ENCODE results near the gene PPIP5K2.
A peak's percentile ranks its signal among the peaks of the same experiment; 100 is the strongest.

PPIP5K2 gene

GRCh38 chr5:103223031-103223955 lies 103.2 kb downstream of the PPIP5K2 start:
- ATAC-seq (ENCODE audit: low read depth): no peak
- H3K27me3 ChIP-seq (ENCODE audit: insufficient read depth, poor library complexity, severe bottlenecking): no peaks in the 10 kb centered on the region

GRCh38 chr5:103224118-103224893 lies 104.2 kb downstream of the PPIP5K2 start:
- Histone ChIP-seq H3K4me1 (ENCODE audit: insufficient read depth, poor library complexity, severe bottlenecking) (no peaks in the 10 kb centered on the region), H3K27me3 (ENCODE audit: insufficient read depth, poor library complexity, severe bottlenecking) (no peaks in the 10 kb centered on the region), H3K9me3 (ENCODE audit: severe bottlenecking) (no peaks in the 10 kb centered on the region), H3K27ac (ENCODE audit: poor library complexity, severe bottlenecking) (no peak overlapping the region), H3K36me3 (ENCODE audit: low read depth) (no peaks in the 10 kb centered on the region), H3K4me3 (ENCODE audit: severe bottlenecking) (no peak overlapping the region)
- ATAC-seq (ENCODE audit: low read depth): peak; percentile 90
- peak; percentile 91 for TF ChIP-seq CTCF (IDR thresholded peaks at IDR 0.05; ENCODE audit: poor library complexity, severe bottlenecking)
- DNase-seq (ENCODE audit: low spot score): no peak

More at GRCh38 chr5:103223031-103223955, 103.2 kb downstream of the PPIP5K2 start:
- Histone ChIP-seq H3K9me3 (ENCODE audit: severe bottlenecking) (no peaks in the 10 kb centered on the region), H3K27ac (ENCODE audit: poor library complexity, severe bottlenecking) (no peak overlapping the region), H3K36me3 (ENCODE audit: low read depth) (no peaks in the 10 kb centered on the region), H3K4me3 (ENCODE audit: severe bottlenecking) (no peak overlapping the region), H3K4me1 (ENCODE audit: insufficient read depth, poor library complexity, severe bottlenecking) (peaks cover 2% of the 10 kb centered on the region)
- no peak for DNase-seq (ENCODE audit: low spot score)
- TF ChIP-seq CTCF (IDR thresholded peaks at IDR 0.05; ENCODE audit: poor library complexity, severe bottlenecking): no peak

GRCh38 chr5:103224894-103225246 lies 104.8 kb downstream of the PPIP5K2 start:
- H3K9me3 ChIP-seq (ENCODE audit: severe bottlenecking): no peaks in the 10 kb centered on the region
- H3K27me3 ChIP-seq (ENCODE audit: insufficient read depth, poor library complexity, severe bottlenecking): peaks cover 2% of the 10 kb centered on the region
- H3K27ac ChIP-seq (ENCODE audit: poor library complexity, severe bottlenecking): no peak overlapping the region
- DNase-seq (ENCODE audit: low spot score) (no peak), ATAC-seq (ENCODE audit: low read depth) (peak; percentile 7; the same call in 1 of the 3 replicates)
- H3K36me3 ChIP-seq (ENCODE audit: low read depth): no peaks in the 10 kb centered on the region
- H3K4me3 ChIP-seq (ENCODE audit: severe bottlenecking): no peak overlapping the region
- no peaks in the 10 kb centered on the region for H3K4me1 ChIP-seq (ENCODE audit: insufficient read depth, poor library complexity, severe bottlenecking)
- peak; percentile 65 for TF ChIP-seq CTCF (IDR thresholded peaks at IDR 0.05; ENCODE audit: poor library complexity, severe bottlenecking)

GRCh38 chr5:103228061-103228460 lies 108.0 kb downstream of the PPIP5K2 start:
- H3K4me3 ChIP-seq (ENCODE audit: severe bottlenecking): no peak overlapping the region
- DNase-seq (ENCODE audit: low spot score): no peak
- peaks cover 5% of the 10 kb centered on the region for H3K27me3 ChIP-seq (ENCODE audit: insufficient read depth, poor library complexity, severe bottlenecking)
- no peaks in the 10 kb centered on the region for H3K9me3 ChIP-seq (ENCODE audit: severe bottlenecking)
- H3K36me3 ChIP-seq (ENCODE audit: low read depth): no peaks in the 10 kb centered on the region
- no peak for ATAC-seq (ENCODE audit: low read depth)
- H3K4me1 ChIP-seq (ENCODE audit: insufficient read depth, poor library complexity, severe bottlenecking): no peaks in the 10 kb centered on the region
- no peak for TF ChIP-seq CTCF (IDR thresholded peaks at IDR 0.05; ENCODE audit: poor library complexity, severe bottlenecking)
- no peak overlapping the region for H3K27ac ChIP-seq (ENCODE audit: poor library complexity, severe bottlenecking)

All from RWPE2 (cell line).